Measurements from ENCODE around the gene PRPS2. TPM values are rescaled to one million over a fixed set of nuclear protein-coding genes. Genes with fewer than 3 reads are reported as not detected.

PRPS2 gene
- total and polyA plus RNA-seq, 2 of the 8 experiments (the other 6 are each of a cell fraction or from before 2014, with no cell fraction given): 11.8 to 31.4 TPM

- Histone ChIP-seq H2BK5ac (ENCODE audit: low read depth, low read length) (no peak overlapping the region), H4K91ac (replicated peaks; ENCODE audit: insufficient read length, low read length) (no peak overlapping the region), H3K79me1 (ENCODE audit: low read depth, low read length) (no peaks in the 10 kb centered on the region), H2BK15ac (ENCODE audit: low read length) (no peak overlapping the region), H3K9ac (replicated peaks in 1 of 4; ENCODE audit: extremely low read depth in 1 of 4, low read depth in 3 of 4, low read length in 3 of 4) (no peak overlapping the region), H4K5ac (ENCODE audit: insufficient read length, low read depth, low read length) (no peak overlapping the region), H4K8ac (ENCODE audit: extremely low read depth, insufficient read depth, low read length) (no peak overlapping the region), H2BK20ac (ENCODE audit: low read length) (no peak overlapping the region), H4K20me1 (replicated peaks in 1 of 2; ENCODE audit: control insufficient read depth in 1 of 2, insufficient read depth in 2 of 2, low read length in 2 of 2) (no peaks in the 10 kb centered on the region), H2BK120ac (replicated peaks; ENCODE audit: low read depth, low read length) (no peak overlapping the region), H3K9me3 (ENCODE audit: insufficient read depth in 2 of 2, low read depth in 1 of 2, low read length in 1 of 2) (no peaks in the 10 kb centered on the region), H2AFZ (ENCODE audit: low read length) (no peak overlapping the region; the same call in 1 of the 2 replicates), H3K23me2 (ENCODE audit: low read depth, low read length) (no peaks in the 10 kb centered on the region), H2BK12ac (ENCODE audit: low read depth, low read length) (no peak overlapping the region), H3K4ac (replicated peaks; ENCODE audit: insufficient read length, low read depth, low read length) (no peak overlapping the region), H3K4me3 (ENCODE audit: extremely low read depth in 1 of 4, insufficient read depth in 2 of 4, low read depth in 3 of 4, low read length in 4 of 4) (no peak overlapping the region), H2AK5ac (ENCODE audit: low read depth, low read length) (no peak overlapping the region), H3K56ac (replicated peaks; ENCODE audit: insufficient read length, low read depth, low read length) (no peak overlapping the region), H3K79me2 (ENCODE audit: control insufficient read depth in 1 of 2, insufficient read depth in 2 of 2, low read length in 2 of 2) (no peaks in the 10 kb centered on the region), H3K14ac (ENCODE audit: insufficient read length) (no peak overlapping the region), H3K18ac (ENCODE audit: extremely low read depth, low read length) (no peak overlapping the region), H3K4me2 (ENCODE audit: insufficient read depth in 1 of 2, low read depth in 2 of 2, low read length in 2 of 2) (no peak overlapping the region), H3K4me1 (replicated peaks in 1 of 4; ENCODE audit: control insufficient read depth in 3 of 4, insufficient read depth in 4 of 4, low read length in 3 of 4) (no peaks in the 10 kb centered on the region), H3K27me3 (replicated peaks in 1 of 4; ENCODE audit: control insufficient read depth in 3 of 4, extremely low read depth in 1 of 4, insufficient read depth in 3 of 4, low read length in 3 of 4) (no peaks in the 10 kb centered on the region), H3K36me3 (ENCODE audit: control insufficient read depth in 2 of 4, insufficient read depth in 4 of 4, low read length in 3 of 4) (no peaks in the 10 kb centered on the region), H3K27ac (ENCODE audit: low read depth, low read length) (no peak overlapping the region), H3K23ac (ENCODE audit: insufficient read length) (no peak overlapping the region)
- WGBS, 2 experiments (ENCODE audit: extremely low coverage in 1 of 2, insufficient coverage in 1 of 2, insufficient read length in 1 of 2, insufficient replicate concordance in 2 of 2, low coverage in 1 of 2, low lambda C conversion rate in 2 of 2, missing lambda C conversion rate in 1 of 2): 93% methylated on average over 6 of the region's 6 CpGs; no CpG with 5 or more reads in 1 of the 2 experiments
- DNase-seq (ENCODE audit: low read depth in 1 of 2, low spot score in 2 of 2): no peak
- POLR2A ChIA-PET (ENCODE audit: partially characterized antibody): no interaction called here
- CTCF ChIA-PET (ENCODE audit: partially characterized antibody): no interaction called here
- FAIRE-seq: no peak
- TF ChIP-seq EZH2 (IDR thresholded peaks at IDR 0.05; ENCODE audit: low read depth, low read length, severe bottlenecking): no peak
- TF ChIP-seq TEAD4 (IDR thresholded peaks at IDR 0.05; ENCODE audit: low read depth, low read length): no peak
- no peak for TF ChIP-seq MAFK (IDR thresholded peaks at IDR 0.05; ENCODE audit: low read depth, low read length)
- TF ChIP-seq SIN3A (conservative IDR thresholded peaks at IDR 0.05 in 1 of 2, IDR thresholded peaks at IDR 0.05 in 1 of 2; ENCODE audit: low read depth in 1 of 2, low read length in 2 of 2): no peak
- no peak for TF ChIP-seq ASH2L (IDR thresholded peaks at IDR 0.05; ENCODE audit: low read length)
- no peak for TF ChIP-seq HDAC2 (IDR thresholded peaks at IDR 0.05; ENCODE audit: borderline replicate concordance in 1 of 2, low read depth in 2 of 2, low read length in 2 of 2)
- TF ChIP-seq TCF12 (IDR thresholded peaks at IDR 0.05; ENCODE audit: low read depth, low read length): no peak
- TF ChIP-seq YY1 (IDR thresholded peaks at IDR 0.05; ENCODE audit: low read depth, low read length): no peak
- TF ChIP-seq, protein P1, sequence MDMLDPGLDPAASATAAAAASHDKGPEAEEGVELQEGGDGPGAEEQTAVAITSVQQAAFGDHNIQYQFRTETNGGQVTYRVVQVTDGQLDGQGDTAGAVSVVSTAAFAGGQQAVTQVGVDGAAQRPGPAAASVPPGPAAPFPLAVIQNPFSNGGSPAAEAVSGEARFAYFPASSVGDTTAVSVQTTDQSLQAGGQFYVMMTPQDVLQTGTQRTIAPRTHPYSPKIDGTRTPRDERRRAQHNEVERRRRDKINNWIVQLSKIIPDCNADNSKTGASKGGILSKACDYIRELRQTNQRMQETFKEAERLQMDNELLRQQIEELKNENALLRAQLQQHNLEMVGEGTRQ (IDR thresholded peaks at IDR 0.05; ENCODE audit: low read length): no peak
- no peak for TF ChIP-seq HDAC6 (IDR thresholded peaks at IDR 0.05; ENCODE audit: low read depth, low read length)
- TF ChIP-seq RBBP5 (IDR thresholded peaks at IDR 0.05; ENCODE audit: borderline replicate concordance, low read depth, low read length): no peak
- TF ChIP-seq, protein P2, sequence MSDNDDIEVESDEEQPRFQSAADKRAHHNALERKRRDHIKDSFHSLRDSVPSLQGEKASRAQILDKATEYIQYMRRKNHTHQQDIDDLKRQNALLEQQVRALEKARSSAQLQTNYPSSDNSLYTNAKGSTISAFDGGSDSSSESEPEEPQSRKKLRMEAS (IDR thresholded peaks at IDR 0.05): no peak
- TF ChIP-seq CREB1 (IDR thresholded peaks at IDR 0.05): no peak
These were observed 80.0 kb downstream of the PRPS2 start for GRCh38 chrX:12871257-12871656.
